ENCODE results near the gene FUT8. TPM values are rescaled to one million over a fixed set of nuclear protein-coding genes. Genes with fewer than 3 reads are reported as not detected.

Gene FUT8
- total and polyA plus RNA-seq, 7 donors: 3.2 to 8.6 (median 5.5) TPM

GRCh38 chr14:65620195-65620594 lies 207.7 kb downstream of the FUT8 start:
- no peaks in the 10 kb centered on the region for H3K27me3 ChIP-seq (ENCODE audit: insufficient read depth in 3 of 3, low read length in 2 of 3)
- no peaks in the 10 kb centered on the region for H3K4me1 ChIP-seq
- H3K36me3 ChIP-seq (ENCODE audit: insufficient read depth in 1 of 2, low read depth in 1 of 2): peaks cover 0 to 8% of the 10 kb centered on the region in 2 donors
- H3K9me3 ChIP-seq: no peaks in the 10 kb centered on the region
- TF ChIP-seq, protein P1, sequence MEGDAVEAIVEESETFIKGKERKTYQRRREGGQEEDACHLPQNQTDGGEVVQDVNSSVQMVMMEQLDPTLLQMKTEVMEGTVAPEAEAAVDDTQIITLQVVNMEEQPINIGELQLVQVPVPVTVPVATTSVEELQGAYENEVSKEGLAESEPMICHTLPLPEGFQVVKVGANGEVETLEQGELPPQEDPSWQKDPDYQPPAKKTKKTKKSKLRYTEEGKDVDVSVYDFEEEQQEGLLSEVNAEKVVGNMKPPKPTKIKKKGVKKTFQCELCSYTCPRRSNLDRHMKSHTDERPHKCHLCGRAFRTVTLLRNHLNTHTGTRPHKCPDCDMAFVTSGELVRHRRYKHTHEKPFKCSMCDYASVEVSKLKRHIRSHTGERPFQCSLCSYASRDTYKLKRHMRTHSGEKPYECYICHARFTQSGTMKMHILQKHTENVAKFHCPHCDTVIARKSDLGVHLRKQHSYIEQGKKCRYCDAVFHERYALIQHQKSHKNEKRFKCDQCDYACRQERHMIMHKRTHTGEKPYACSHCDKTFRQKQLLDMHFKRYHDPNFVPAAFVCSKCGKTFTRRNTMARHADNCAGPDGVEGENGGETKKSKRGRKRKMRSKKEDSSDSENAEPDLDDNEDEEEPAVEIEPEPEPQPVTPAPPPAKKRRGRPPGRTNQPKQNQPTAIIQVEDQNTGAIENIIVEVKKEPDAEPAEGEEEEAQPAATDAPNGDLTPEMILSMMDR (IDR thresholded peaks at IDR 0.05): no peak
- H3K4me3 ChIP-seq: no peak overlapping the region
- ATAC-seq (no peak), DNase-seq (no peak)
- H3K27ac ChIP-seq: no peak overlapping the region
- intact Hi-C loops (cut with DNase I): no loop called here

DNA sequence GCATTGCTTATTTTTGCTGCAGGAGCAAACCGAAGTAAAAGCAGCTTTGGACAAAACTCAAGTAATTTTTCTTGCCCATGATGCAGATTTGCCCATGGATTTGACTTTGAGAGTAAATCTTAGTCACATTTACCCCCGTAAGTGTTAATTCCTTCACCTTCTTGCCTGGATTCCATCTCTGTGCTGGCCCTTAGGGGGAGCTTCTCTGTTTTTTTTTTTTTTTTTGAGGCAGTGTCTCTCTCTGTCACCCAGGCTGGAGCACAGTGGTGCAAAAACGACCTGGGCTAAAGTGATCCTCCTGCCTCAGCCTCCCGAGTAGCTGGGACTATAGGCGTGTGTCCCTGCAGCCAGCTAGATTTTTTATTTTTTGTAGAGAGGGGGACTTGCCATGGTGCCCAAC lies 210.2 kb downstream of the FUT8 start:
- Histone ChIP-seq H3K4me1 (no peaks in the 10 kb centered on the region), H3K27me3 (ENCODE audit: insufficient read depth in 3 of 3, low read length in 2 of 3) (no peaks in the 10 kb centered on the region), H3K27ac (no peak overlapping the region), H3K9me3 (no peaks in the 10 kb centered on the region), H3K36me3 (ENCODE audit: insufficient read depth in 1 of 2, low read depth in 1 of 2) (no peaks in the 10 kb centered on the region), H3K4me3 (no peak overlapping the region)
- DNase-seq (no peak), ATAC-seq (no peak)
- TF ChIP-seq, protein P1 (IDR thresholded peaks at IDR 0.05): no peak
- 87 to 88% (median 88%) methylated on average over 5 of the region's 5 CpGs for WGBS, 3 donors
- intact Hi-C loops (cut with DNase I): no loop called here

- 45 to 54% (median 48%) methylated on average over 1 of the region's 1 CpG for WGBS, 3 donors
- TF ChIP-seq, protein P1 (IDR thresholded peaks at IDR 0.05): no peak
- DNase-seq (no peak), ATAC-seq (no peak)
- intact Hi-C loops (cut with DNase I): no loop called here
- Histone ChIP-seq H3K27me3 (ENCODE audit: insufficient read depth in 3 of 3, low read length in 2 of 3) (no peaks in the 10 kb centered on the region), H3K36me3 (ENCODE audit: insufficient read depth in 1 of 2, low read depth in 1 of 2) (no peaks in the 10 kb centered on the region), H3K27ac (no peak overlapping the region), H3K4me3 (no peak overlapping the region), H3K4me1 (no peaks in the 10 kb centered on the region), H3K9me3 (no peaks in the 10 kb centered on the region)
Measured at GRCh38 chr14:65623759-65624158, 211.2 kb downstream of the FUT8 start.

DNA sequence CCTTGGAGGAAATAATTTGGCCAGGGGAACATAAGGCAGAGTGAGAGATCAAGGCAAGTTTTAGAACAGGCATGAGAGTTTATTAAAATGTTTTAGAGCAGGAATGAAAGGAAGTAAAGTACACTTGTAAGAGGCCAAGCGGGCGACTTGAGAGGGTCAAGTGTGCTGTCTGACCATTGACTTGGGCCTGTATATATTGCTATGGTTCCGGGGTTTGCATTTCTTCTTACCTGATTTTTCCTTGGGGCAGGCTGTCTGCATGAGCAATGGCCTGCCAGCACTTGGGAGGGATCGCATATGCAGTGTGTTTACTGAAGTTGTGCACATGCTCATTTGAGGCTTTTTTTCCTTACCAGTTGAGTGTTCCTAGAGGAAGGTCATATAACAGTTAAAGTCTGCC lies 214.8 kb downstream of the FUT8 start:
- no peak overlapping the region for H3K4me3 ChIP-seq
- no peak overlapping the region for H3K27ac ChIP-seq
- TF ChIP-seq, protein P1 (IDR thresholded peaks at IDR 0.05): no peak
- ATAC-seq (no peak), DNase-seq (no peak)
- no peaks in the 10 kb centered on the region for H3K4me1 ChIP-seq
- 91 to 97% (median 96%) methylated on average over 4 of the region's 4 CpGs for WGBS, 3 donors
- no peaks in the 10 kb centered on the region for H3K27me3 ChIP-seq (ENCODE audit: insufficient read depth in 3 of 3, low read length in 2 of 3)
- no peaks in the 10 kb centered on the region for H3K9me3 ChIP-seq
- no peaks in the 10 kb centered on the region for H3K36me3 ChIP-seq (ENCODE audit: insufficient read depth in 1 of 2, low read depth in 1 of 2)
- intact Hi-C loops (cut with DNase I): no loop called here

DNA sequence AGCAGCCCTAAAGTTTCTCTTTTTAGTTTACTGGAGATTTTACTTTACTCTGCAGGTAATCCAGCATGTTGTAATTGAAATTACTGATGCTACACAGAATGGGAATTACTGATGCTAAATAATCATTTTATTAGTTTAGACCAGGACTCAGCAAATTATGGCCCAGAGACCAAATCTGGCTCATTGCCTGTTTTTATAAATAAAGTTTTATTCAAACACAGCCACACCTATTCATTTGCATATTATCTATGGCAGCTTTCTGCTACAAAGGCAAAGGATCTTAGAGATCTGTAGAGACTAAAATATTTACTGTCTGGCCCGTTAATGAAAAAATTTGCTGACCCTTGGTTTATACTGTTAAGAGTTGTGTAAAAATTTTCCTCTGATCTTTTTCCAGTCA lies 216.1 kb downstream of the FUT8 start:
- Histone ChIP-seq H3K4me1 (no peaks in the 10 kb centered on the region), H3K27ac (no peak overlapping the region), H3K27me3 (ENCODE audit: insufficient read depth in 3 of 3, low read length in 2 of 3) (no peaks in the 10 kb centered on the region), H3K4me3 (no peak overlapping the region), H3K9me3 (no peaks in the 10 kb centered on the region), H3K36me3 (ENCODE audit: insufficient read depth in 1 of 2, low read depth in 1 of 2) (no peaks in the 10 kb centered on the region)
- WGBS, 3 donors: 88 to 98% (median 89%) methylated on average over 1 of the region's 1 CpG
- intact Hi-C loops (cut with DNase I): no loop called here
- ATAC-seq (no peak), DNase-seq (no peak)
- TF ChIP-seq, protein P1 (IDR thresholded peaks at IDR 0.05): no peak
